Testis (tissue), 2 donors: ENCODE data around the gene NFKBIA.

Source experiments
- POLR2A ChIP-seq: fragments of 450-650 bp; IDR thresholded peaks from one replicate; pipeline ENCODE4 v1.6.1; 2017; ENCODE audit warnings: antibody characterized with exemption, mild to moderate bottlenecking, moderate library complexity
- TF ChIP-seq, protein P1 (sequence below), 3 experiments: fragments of 450-650 bp in 2 of 3; fragments of 200-600 bp in 1 of 3; sonication (generic) in 1 of 3; IDR thresholded peaks; one replicate each; pipeline ENCODE4 v1.5.1; 2016 to 2019; ENCODE audit warnings: antibody characterized with exemption in 3 of 3, mild to moderate bottlenecking in 2 of 3, moderate library complexity in 1 of 3

GRCh38 chr14:35384455-35385041 lies 20.0 kb downstream of the NFKBIA start:
- TF ChIP-seq, protein P1, sequence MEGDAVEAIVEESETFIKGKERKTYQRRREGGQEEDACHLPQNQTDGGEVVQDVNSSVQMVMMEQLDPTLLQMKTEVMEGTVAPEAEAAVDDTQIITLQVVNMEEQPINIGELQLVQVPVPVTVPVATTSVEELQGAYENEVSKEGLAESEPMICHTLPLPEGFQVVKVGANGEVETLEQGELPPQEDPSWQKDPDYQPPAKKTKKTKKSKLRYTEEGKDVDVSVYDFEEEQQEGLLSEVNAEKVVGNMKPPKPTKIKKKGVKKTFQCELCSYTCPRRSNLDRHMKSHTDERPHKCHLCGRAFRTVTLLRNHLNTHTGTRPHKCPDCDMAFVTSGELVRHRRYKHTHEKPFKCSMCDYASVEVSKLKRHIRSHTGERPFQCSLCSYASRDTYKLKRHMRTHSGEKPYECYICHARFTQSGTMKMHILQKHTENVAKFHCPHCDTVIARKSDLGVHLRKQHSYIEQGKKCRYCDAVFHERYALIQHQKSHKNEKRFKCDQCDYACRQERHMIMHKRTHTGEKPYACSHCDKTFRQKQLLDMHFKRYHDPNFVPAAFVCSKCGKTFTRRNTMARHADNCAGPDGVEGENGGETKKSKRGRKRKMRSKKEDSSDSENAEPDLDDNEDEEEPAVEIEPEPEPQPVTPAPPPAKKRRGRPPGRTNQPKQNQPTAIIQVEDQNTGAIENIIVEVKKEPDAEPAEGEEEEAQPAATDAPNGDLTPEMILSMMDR (IDR thresholded peaks at IDR 0.05): peak in 2 of 3 experiments; percentile 5 to 31
- no peak for TF ChIP-seq POLR2A
